NT2/D1 (cell line): ENCODE data around the gene KRT14.

Experiments
- YY1 ChIP-seq: IDR thresholded peaks from 2 replicates; pipeline ENCODE4 v1.6.1; 2011; ENCODE audit not compliant: insufficient read length, insufficient read depth
- ZNF274 ChIP-seq: IDR thresholded peaks from 2 replicates; pipeline ENCODE4 v1.6.1; 2011; ENCODE audit warnings: mild to moderate bottlenecking, low read depth, low read length

- TF ChIP-seq ZNF274: no peak
- no peak for TF ChIP-seq YY1
These were observed 48.1 kb downstream of the KRT14 start for GRCh38 chr17:41538565-41538991.
